Sigmoid colon (tissue), 7 donors: ENCODE measurements around the gene XBP1. TPM values are rescaled to one million over a fixed set of nuclear protein-coding genes. Genes with fewer than 3 reads are reported as not detected.

Experiments used
- DNase-seq: peaks from one replicate; pipeline ENCODE4 v3.0.0-alpha.2; 2019
- H3K27ac ChIP-seq, 4 donors: fragments of 200-600 bp; sonication (generic); one replicate each; pipeline ENCODE4 v1.5.1; 2016 to 2019; ENCODE audit warnings: mild to moderate bottlenecking in 1 of 4
- H3K27me3 ChIP-seq, 3 donors: fragments of 200-600 bp; sonication (generic); one replicate each; pipeline ENCODE4 v1.5.1; 2019; ENCODE audit warnings: mild to moderate bottlenecking in 1 of 3
- H3K36me3 ChIP-seq, 4 donors: fragments of 200-600 bp; sonication (generic); one replicate each; pipeline ENCODE4 v1.5.1; 2016 to 2019
- H3K4me1 ChIP-seq, 4 donors: fragments of 200-600 bp; sonication (generic); one replicate each; pipeline ENCODE4 v1.5.1; 2017 to 2019
- H3K4me3 ChIP-seq, 4 donors: fragments of 200-600 bp; sonication (generic); one replicate each; pipeline ENCODE4 v1.5.1; 2017 to 2019; ENCODE audit warnings: mild to moderate bottlenecking in 2 of 4, moderate library complexity in 1 of 4
- H3K9me3 ChIP-seq, 4 donors: fragments of 200-600 bp in 3 of 4; sonication (generic) in 3 of 4; one replicate each; pipeline versions ENCODE4 v1.5.1 to v1.6.1; 2013 to 2019
- CTCF ChIP-seq, 4 experiments: fragments of 450-650 bp in 3 of 4; fragments of 200-600 bp in 1 of 4; IDR thresholded peaks; one replicate each; pipeline ENCODE4 v1.5.1; 2016 to 2019; ENCODE audit warnings: antibody characterized with exemption in 4 of 4, mild to moderate bottlenecking in 3 of 4, moderate library complexity in 2 of 4
- EP300 ChIP-seq, 4 donors: sonication (generic); formaldehyde crosslinking; IDR thresholded peaks; one replicate each; pipeline ENCODE4 v1.6.1; 2017; ENCODE audit warnings: antibody characterized with exemption in 4 of 4
- POLR2A ChIP-seq, 2 donors: fragments of 450-650 bp; IDR thresholded peaks; one replicate each; pipeline ENCODE4 v1.6.1; 2016; ENCODE audit warnings: antibody characterized with exemption in 2 of 2, mild to moderate bottlenecking in 2 of 2, moderate library complexity in 2 of 2
- POLR2AphosphoS5 ChIP-seq, 4 donors: sonication (generic); formaldehyde crosslinking; IDR thresholded peaks; one replicate each; pipeline ENCODE4 v1.6.1; 2017; ENCODE audit warnings: antibody characterized with exemption in 4 of 4
- WGBS, 2 donors: extraction: QIAGEN DNeasy Blood & Tissue Kit; methylation state at CpG; one replicate each; pipeline ENCODE4 v1.1.7; 2013; 5-methylcytosine and 5-hydroxymethylcytosine counted together
- intact Hi-C: fragments of 100-400 bp; cut with DNase I; formaldehyde crosslinking; loops from one replicate; pipeline ENCODE4 v1.15.1; 2023
- polyA plus RNA-seq, 3 donors: library from polyadenylated mRNA; stranded (reverse); fragments of 200-250 nt; gene quantifications; one replicate each; pipeline ENCODE4 v1.2.3, GENCODE V29; 2013
- total RNA-seq, 4 donors: library from RNA; depleted of rRNA; stranded (reverse); fragments of >200 nt; gene quantifications; one replicate each; pipeline ENCODE4 v1.1.0, GENCODE V29; 2016
- donor health status: healthy with polysubstance abuse.
- donor health status: Bipolar disorder and iron deficiency.
- donor health status: healthy.

Gene XBP1
- total and polyA plus RNA-seq, 7 donors, result 76.7 to 134 (median 106) TPM

- no peak overlapping the region for H3K27ac ChIP-seq
- TF ChIP-seq POLR2AphosphoS5 (IDR thresholded peaks at IDR 0.05), result no peak
- TF ChIP-seq EP300 (IDR thresholded peaks at IDR 0.05), result no peak
- no peak overlapping the region for H3K4me3 ChIP-seq
- H3K9me3 ChIP-seq, result no peaks in the 10 kb centered on the region
- 45 to 55% methylated on average over 3 of the region's 3 CpGs for WGBS, 2 donors
- DNase-seq, result no peak
- H3K4me1 ChIP-seq, result peaks cover 0 to 36% (median 15%) of the 10 kb centered on the region in 4 donors
- intact Hi-C loops, result no loop called here
- no peaks in the 10 kb centered on the region for H3K27me3 ChIP-seq
- peaks cover 22 to 54% (median 33%) of the 10 kb centered on the region in 4 donors for H3K36me3 ChIP-seq
Observed at GRCh38 chr22:28791841-28792490, 8.4 kb downstream of the XBP1 start.

GRCh38 chr22:28791124-28791523, 9.2 kb downstream of the XBP1 start:
- TF ChIP-seq POLR2A (IDR thresholded peaks at IDR 0.05) (no peak), POLR2AphosphoS5 (IDR thresholded peaks at IDR 0.05) (no peak), EP300 (IDR thresholded peaks at IDR 0.05) (no peak), CTCF (IDR thresholded peaks at IDR 0.05) (no peak)
- Histone ChIP-seq H3K9me3 (no peaks in the 10 kb centered on the region), H3K4me3 (no peak overlapping the region), H3K27ac (no peak overlapping the region), H3K27me3 (no peaks in the 10 kb centered on the region), H3K4me1 (peaks cover 0 to 35% (median 16%) of the 10 kb centered on the region in 4 donors), H3K36me3 (peaks cover 15 to 54% (median 28%) of the 10 kb centered on the region in 4 donors)
- DNase-seq, result no peak
- intact Hi-C loops, result no loop called here
- WGBS, 2 donors, result 94 to 97% methylated on average over 5 of the region's 5 CpGs

- Histone ChIP-seq H3K36me3 (peaks cover 0 to 54% (median 17%) of the 10 kb centered on the region in 4 donors), H3K4me1 (peaks cover 0 to 41% (median 28%) of the 10 kb centered on the region in 4 donors), H3K4me3 (no peak overlapping the region), H3K27ac (no peak overlapping the region), H3K27me3 (no peaks in the 10 kb centered on the region), H3K9me3 (no peaks in the 10 kb centered on the region)
- DNase-seq, result no peak
- TF ChIP-seq CTCF (IDR thresholded peaks at IDR 0.05) (no peak), POLR2A (IDR thresholded peaks at IDR 0.05) (no peak), EP300 (IDR thresholded peaks at IDR 0.05) (no peak), POLR2AphosphoS5 (IDR thresholded peaks at IDR 0.05) (no peak)
- 70 to 83% methylated on average over 3 of the region's 3 CpGs for WGBS, 2 donors
- intact Hi-C loops, result no loop called here
Observed at GRCh38 chr22:28788601-28789000, 11.8 kb downstream of the XBP1 start.

- H3K4me3 ChIP-seq, result no peak overlapping the region
- peaks cover 0 to 79% (median 22%) of the 10 kb centered on the region in 4 donors for H3K36me3 ChIP-seq
- peaks cover 0 to 74% (median 54%) of the 10 kb centered on the region in 4 donors for H3K4me1 ChIP-seq
- peak overlapping the region in 3 of 4 donors; percentile 71 to 84 (median 77) for H3K27ac ChIP-seq
- TF ChIP-seq EP300 (IDR thresholded peaks at IDR 0.05), result no peak
- peak in 3 of 4 donors; percentile 19 to 33 (median 19) for TF ChIP-seq POLR2AphosphoS5 (IDR thresholded peaks at IDR 0.05)
- intact Hi-C loops, result no loop called here
- no peaks in the 10 kb centered on the region for H3K9me3 ChIP-seq
- no peak for DNase-seq
- no peaks in the 10 kb centered on the region for H3K27me3 ChIP-seq
- WGBS, 2 donors, result 12 to 50% methylated on average over 4 of the region's 4 CpGs
Observed at GRCh38 chr22:28783786-28784671, 16.3 kb downstream of the XBP1 start.

- intact Hi-C loops, result no loop called here
- WGBS, 2 donors, result 95 to 100% methylated on average over 1 of the region's 1 CpG
- peaks cover 0 to 80% (median 56%) of the 10 kb centered on the region in 4 donors for H3K4me1 ChIP-seq
- no peak for DNase-seq
- H3K4me3 ChIP-seq, result no peak overlapping the region
- TF ChIP-seq POLR2A (IDR thresholded peaks at IDR 0.05), result no peak
- no peak for TF ChIP-seq POLR2AphosphoS5 (IDR thresholded peaks at IDR 0.05)
- TF ChIP-seq CTCF (IDR thresholded peaks at IDR 0.05), result no peak
- TF ChIP-seq EP300 (IDR thresholded peaks at IDR 0.05), result no peak
- no peaks in the 10 kb centered on the region for H3K27me3 ChIP-seq
- H3K27ac ChIP-seq, result peak overlapping the region in 3 of 4 donors; percentile 18 to 67 (median 22)
- H3K9me3 ChIP-seq, result no peaks in the 10 kb centered on the region
- H3K36me3 ChIP-seq, result peaks cover 0 to 64% (median 15%) of the 10 kb centered on the region in 4 donors
Observed at GRCh38 chr22:28780296-28780695, 20.1 kb downstream of the XBP1 start.
